GM21786 (cell line): Measurements from ENCODE around the gene ZFYVE21.

ENCODE experiments used
- ATAC-seq: cut with Tn5 transposase; IDR thresholded peaks from one replicate; pipeline ENCODE4 v1.9.1; 2021; ENCODE audit not compliant: unreplicated experiment

ZFYVE21 gene

GRCh38 chr14:103735815-103736545 lies 20.4 kb downstream of the ZFYVE21 start:
- no peak for ATAC-seq

- no peak for ATAC-seq
Measured at GRCh38 chr14:103736546-103737431, 21.2 kb downstream of the ZFYVE21 start.

GRCh38 chr14:103737432-103738045 lies 21.9 kb downstream of the ZFYVE21 start:
- ATAC-seq, result no peak

- ATAC-seq, result no peak
Measured at GRCh38 chr14:103738166-103738565, 22.6 kb downstream of the ZFYVE21 start.

GRCh38 chr14:103738701-103739451 lies 23.3 kb downstream of the ZFYVE21 start:
- ATAC-seq, result no peak

GRCh38 chr14:103739466-103739792 lies 23.8 kb downstream of the ZFYVE21 start:
- ATAC-seq, result no peak

DNA sequence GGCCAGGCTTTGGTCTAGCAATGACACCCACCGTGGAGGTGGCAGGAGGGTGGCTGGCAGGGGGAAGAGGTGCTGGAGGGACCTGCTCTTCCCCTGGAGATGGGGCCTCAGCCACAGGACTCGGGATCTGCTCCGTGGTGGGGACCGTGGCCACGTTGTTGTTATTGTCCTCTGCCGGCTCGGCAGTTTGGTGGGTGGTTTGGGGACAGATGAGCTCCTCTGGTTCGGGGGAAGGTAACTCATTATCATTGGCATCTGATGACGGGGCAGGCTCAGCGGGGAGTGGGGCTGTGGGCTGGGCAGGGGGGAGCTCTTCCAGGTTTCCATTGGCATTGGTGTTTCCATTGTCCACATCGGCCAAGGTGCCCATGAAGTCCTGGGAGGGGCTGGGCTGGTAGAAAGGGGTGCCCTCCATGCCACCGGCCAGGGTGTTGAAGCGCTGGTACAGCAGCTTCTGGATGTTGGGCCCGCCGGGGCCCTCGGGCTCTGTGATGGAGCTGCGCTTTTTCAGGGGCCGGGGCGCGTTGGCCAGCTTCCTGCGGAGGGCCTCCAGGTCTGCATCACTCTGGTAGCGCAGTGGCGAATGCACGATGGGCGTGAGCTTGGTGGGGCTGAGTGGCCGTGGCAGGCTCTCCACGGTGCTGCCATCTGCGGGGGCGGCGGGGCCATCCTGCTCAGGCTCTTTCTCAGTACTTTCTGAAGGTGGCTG lies 24.3 kb downstream of the ZFYVE21 start:
- no peak for ATAC-seq

DNA sequence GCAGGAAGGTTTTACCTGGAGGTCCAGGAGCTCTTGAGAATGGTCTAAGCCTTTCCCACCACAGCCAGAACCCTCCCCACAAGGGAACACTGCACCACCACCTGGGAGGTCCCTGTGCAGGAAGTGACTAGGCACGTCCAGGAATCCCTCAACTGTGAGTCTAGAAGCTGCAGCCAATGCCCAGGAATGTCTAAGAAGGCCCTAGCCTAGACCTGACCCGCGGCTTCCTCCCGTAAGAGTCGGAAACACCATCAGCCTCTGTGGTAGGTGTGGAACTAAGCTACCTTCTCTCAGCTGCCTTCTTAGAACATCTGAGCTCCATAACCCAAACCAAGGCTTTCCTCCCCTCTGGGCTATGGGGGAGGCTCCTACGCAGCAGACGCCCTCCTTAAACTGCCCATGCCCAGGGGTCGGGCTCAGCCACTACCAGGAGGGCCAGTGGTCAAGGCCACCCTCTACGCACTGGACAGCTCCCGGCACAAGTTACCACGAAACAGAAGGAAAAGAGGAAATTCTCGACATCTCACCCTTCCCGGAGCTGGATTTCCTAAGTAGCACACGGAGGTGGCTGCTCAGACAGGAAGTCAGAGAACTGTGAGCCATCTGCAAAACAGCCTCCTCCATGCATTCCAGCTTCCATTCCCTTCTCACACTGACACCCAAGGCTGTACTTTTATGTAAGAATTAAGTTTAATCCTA lies 25.5 kb downstream of the ZFYVE21 start:
- no peak for ATAC-seq

DNA sequence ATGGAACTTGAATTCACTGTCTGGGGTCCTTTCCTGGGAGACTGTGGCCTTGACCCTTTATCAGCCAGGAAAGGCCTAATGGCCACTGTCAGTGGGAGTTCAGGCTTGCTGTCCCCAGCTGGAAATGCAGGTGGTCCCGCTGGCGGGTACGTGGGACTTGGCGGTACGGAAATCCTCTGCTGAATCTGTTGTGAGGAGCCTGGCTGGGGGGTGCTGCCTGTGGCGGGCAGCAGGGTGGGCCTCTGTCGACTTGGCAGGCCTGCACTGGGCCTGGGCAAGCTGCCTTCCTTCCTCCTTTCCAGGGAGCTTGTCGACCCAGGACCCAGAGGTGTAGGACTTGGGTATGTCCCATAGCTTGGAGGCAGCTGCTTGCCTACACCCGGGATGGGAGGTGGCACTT lies 26.3 kb downstream of the ZFYVE21 start:
- ATAC-seq, result no peak

- ATAC-seq, result no peak
Measured at GRCh38 chr14:103742499-103743255, 27.1 kb downstream of the ZFYVE21 start.

- ATAC-seq, result no peak
Measured at GRCh38 chr14:103743691-103744090, 28.1 kb downstream of the ZFYVE21 start.

DNA sequence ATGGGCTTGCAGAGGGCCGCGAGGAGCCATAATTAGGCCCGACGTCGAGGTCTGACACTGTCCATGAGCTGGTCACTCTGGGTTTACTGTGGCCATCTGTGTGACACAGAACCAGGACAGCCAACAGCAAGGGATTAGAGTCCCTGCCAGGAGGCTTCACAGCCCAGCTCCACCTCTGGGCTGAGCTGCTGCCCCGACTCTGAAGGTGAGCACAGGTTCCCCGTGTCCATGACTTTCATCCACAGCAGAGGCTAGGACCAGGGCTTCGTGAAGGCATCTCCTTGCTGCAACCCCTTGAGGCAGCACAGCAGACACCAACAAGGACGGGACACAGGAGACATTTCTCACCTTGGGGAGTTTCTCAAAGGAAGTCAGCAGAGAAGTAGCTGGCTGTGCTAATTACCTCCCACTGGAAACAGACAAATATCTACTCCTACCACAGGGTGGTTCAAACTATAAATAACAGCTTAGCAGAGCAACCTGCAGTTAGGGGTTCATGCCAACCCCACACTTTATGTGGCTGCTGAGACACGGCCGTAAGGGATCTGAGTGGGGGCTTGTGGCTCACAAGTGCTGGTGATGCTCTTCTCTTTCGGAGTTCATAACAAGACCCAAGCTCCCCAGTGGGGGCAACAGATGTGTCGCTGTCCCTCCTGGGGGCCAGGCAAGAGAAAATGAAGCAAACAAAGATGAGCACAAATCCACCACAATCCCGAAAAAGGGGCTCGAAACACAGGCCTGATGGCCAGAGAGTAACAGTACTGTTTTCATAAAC lies 29.2 kb downstream of the ZFYVE21 start:
- ATAC-seq, result no peak

GRCh38 chr14:103745424-103745823 lies 29.8 kb downstream of the ZFYVE21 start:
- ATAC-seq, result no peak

GRCh38 chr14:103746701-103747100 lies 31.1 kb downstream of the ZFYVE21 start:
- no peak for ATAC-seq

DNA sequence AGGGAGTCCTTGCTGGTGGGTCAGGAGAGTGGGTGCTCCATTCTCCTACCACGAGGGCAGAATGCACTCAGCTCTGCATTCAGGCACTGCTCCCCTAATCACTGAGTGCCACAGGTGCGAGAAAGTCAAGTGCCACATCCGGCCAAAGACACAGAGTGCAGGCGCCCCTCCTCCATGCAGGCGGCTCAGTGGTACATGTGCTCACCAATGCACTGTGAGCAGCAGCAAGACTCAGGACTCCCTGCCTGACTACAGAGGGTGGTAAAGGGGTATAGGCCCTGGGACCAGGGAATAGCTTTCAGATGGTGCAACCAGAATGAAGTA lies 32.9 kb downstream of the ZFYVE21 start:
- no peak for ATAC-seq

GRCh38 chr14:103749452-103749851 lies 33.8 kb downstream of the ZFYVE21 start:
- no peak for ATAC-seq

- no peak for ATAC-seq
Measured at GRCh38 chr14:103749860-103750259, 34.2 kb downstream of the ZFYVE21 start.

DNA sequence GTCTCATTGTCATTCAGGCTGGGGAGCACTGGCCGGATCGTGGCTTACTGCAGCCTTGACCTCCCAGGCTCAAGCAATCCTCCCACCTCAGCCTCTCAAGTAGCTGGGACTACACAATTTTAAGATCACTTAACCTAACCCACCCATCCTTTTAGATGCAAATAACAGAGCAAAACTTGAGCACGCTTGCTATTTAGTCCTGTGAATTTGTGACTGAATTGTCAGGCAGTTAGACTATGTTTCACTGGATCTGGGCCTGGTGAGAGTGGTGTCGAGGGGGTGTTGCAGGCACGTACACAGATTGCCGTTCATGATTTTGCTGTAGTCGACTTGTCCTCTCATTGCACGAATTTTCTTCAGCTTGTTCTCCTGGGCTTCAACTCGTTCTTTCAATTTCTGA lies 38.2 kb downstream of the ZFYVE21 start:
- ATAC-seq, result no peak

- no peak for ATAC-seq
Measured at GRCh38 chr14:103755060-103755459, 39.5 kb downstream of the ZFYVE21 start.
